Right lobe of liver (tissue), 4 donors: ENCODE measurements around the gene TP53I11.

Source experiments
- POLR2A ChIP-seq: fragments of 450-650 bp; IDR thresholded peaks from one replicate; pipeline ENCODE4 v1.6.1; 2017; ENCODE audit warnings: antibody characterized with exemption, mild to moderate bottlenecking
- TF ChIP-seq, protein P1 (sequence below), 4 donors: fragments of 200-600 bp in 3 of 4; fragments of 450-650 bp in 1 of 4; IDR thresholded peaks; one replicate each; pipeline versions ENCODE4 v1.5.1 to v1.8.0; 2016 to 2022; ENCODE audit warnings: antibody characterized with exemption in 4 of 4, mild to moderate bottlenecking in 2 of 4
- donor health status: DM: no; HTN: no; CAD: no.
- donor health status: DM: no; HTN: no; CAD: no.
- donor health status: DM: no; HTN: yes; CAD: no.

- TF ChIP-seq, protein P1, sequence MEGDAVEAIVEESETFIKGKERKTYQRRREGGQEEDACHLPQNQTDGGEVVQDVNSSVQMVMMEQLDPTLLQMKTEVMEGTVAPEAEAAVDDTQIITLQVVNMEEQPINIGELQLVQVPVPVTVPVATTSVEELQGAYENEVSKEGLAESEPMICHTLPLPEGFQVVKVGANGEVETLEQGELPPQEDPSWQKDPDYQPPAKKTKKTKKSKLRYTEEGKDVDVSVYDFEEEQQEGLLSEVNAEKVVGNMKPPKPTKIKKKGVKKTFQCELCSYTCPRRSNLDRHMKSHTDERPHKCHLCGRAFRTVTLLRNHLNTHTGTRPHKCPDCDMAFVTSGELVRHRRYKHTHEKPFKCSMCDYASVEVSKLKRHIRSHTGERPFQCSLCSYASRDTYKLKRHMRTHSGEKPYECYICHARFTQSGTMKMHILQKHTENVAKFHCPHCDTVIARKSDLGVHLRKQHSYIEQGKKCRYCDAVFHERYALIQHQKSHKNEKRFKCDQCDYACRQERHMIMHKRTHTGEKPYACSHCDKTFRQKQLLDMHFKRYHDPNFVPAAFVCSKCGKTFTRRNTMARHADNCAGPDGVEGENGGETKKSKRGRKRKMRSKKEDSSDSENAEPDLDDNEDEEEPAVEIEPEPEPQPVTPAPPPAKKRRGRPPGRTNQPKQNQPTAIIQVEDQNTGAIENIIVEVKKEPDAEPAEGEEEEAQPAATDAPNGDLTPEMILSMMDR (IDR thresholded peaks at IDR 0.05), result no peak
- TF ChIP-seq POLR2A, result no peak
Observed at GRCh38 chr11:44903518-44903917, 47.2 kb downstream of the TP53I11 start.
